OCI-LY3 (cell line): ENCODE results near the gene RRAD.

Experiments used
- H2AFZ ChIP-seq: fragments of 200-600, 300-600 bp; shearing (Covaris generic); 2 replicates; pipeline ENCODE4 v1.6.0; 2014; ENCODE audit warnings: antibody characterized with exemption, low read depth, low read length
- H3K27ac ChIP-seq: fragments of 200-600, 300-600 bp; sonication (generic); 2 replicates; pipeline ENCODE4 v1.5.1; 2014; ENCODE audit warnings: mild to moderate bottlenecking, low read length, moderate library complexity, mixed read lengths
- H3K27me3 ChIP-seq: fragments of 200-600, 300-600 bp; sonication (generic); 2 replicates; pipeline ENCODE4 v1.6.1; 2014; ENCODE audit warnings: low read depth, low read length, mixed read lengths
- H3K36me3 ChIP-seq: fragments of 200-600, 300-600 bp; sonication (generic); replicated peaks from 2 replicates; pipeline ENCODE3; 2014; ENCODE audit warnings: low read depth, low read length, mixed read lengths
- H3K4me1 ChIP-seq: fragments of 300-600, 200-600 bp; sonication (generic); 2 replicates; pipeline ENCODE4 v1.6.1; 2014; ENCODE audit warnings: low read length, mixed read lengths
- H3K4me2 ChIP-seq: fragments of 200-600, 300-600 bp; sonication (generic); 2 replicates; pipeline ENCODE4 v1.6.1; 2014; ENCODE audit warnings: low read length, mixed read lengths
- H3K4me3 ChIP-seq: fragments of 300-600, 200-600 bp; sonication (generic); 2 replicates; pipeline ENCODE4 v1.5.1; 2014; ENCODE audit warnings: antibody characterized with exemption, mild to moderate bottlenecking, low read length, moderate library complexity
- H3K79me2 ChIP-seq: fragments of 300-600, 200-600 bp; shearing (Covaris generic); 2 replicates; pipeline ENCODE4 v1.6.1; 2014; ENCODE audit warnings: mild to moderate bottlenecking, low read length, mixed read lengths
- H3K9ac ChIP-seq: fragments of 300-600, 200-600 bp; shearing (Covaris generic); 2 replicates; pipeline ENCODE4 v1.6.0; 2014; ENCODE audit warnings: mild to moderate bottlenecking, low read length, moderate library complexity
- H3K9me3 ChIP-seq: fragments of 200-600, 300-600 bp; shearing (Covaris generic); 2 replicates; pipeline ENCODE4 v1.6.1; 2014; ENCODE audit warnings: low read length, mixed read lengths; ENCODE audit not compliant: insufficient read depth
- H4K20me1 ChIP-seq: fragments of 200-600, 300-600 bp; sonication (generic); 2 replicates; pipeline ENCODE4 v1.6.1; 2016; ENCODE audit warnings: low read length, mixed read lengths; ENCODE audit not compliant: insufficient read depth
- CTCF ChIP-seq: fragments of 200-600, 300-600 bp; sonication (generic); IDR thresholded peaks from 2 replicates; pipeline ENCODE4 v1.5.1; 2014; ENCODE audit warnings: antibody characterized with exemption, low read length, low read depth
- EZH2phosphoT487 ChIP-seq: fragments of 200-600 bp; shearing (Covaris generic); IDR thresholded peaks from 2 replicates; pipeline ENCODE4 v1.6.1; 2018; ENCODE audit warnings: antibody characterized with exemption, mixed run types, low read depth

Gene RRAD

GRCh38 chr16:66882702-66883101 lies 42.6 kb downstream of the RRAD start:
- Histone ChIP-seq H3K27ac (no peak overlapping the region), H3K4me2 (no peak overlapping the region), H3K4me1 (peaks cover 18% of the 10 kb centered on the region), H3K9ac (no peak overlapping the region), H3K79me2 (peaks cover 21% of the 10 kb centered on the region), H2AFZ (no peak overlapping the region), H3K36me3 (peaks cover 29% of the 10 kb centered on the region), H4K20me1 (0 out of 2 replicates have a peak, but pooled peaks cover 7% of the 10 kb centered on the region), H3K27me3 (no peaks in the 10 kb centered on the region), H3K4me3 (no peak overlapping the region), H3K9me3 (no peaks in the 10 kb centered on the region)
- TF ChIP-seq CTCF (no peak), EZH2phosphoT487 (no peak)

GRCh38 chr16:66881964-66882508 lies 43.3 kb downstream of the RRAD start:
- H3K4me3 ChIP-seq, result peak overlapping the region; percentile 85
- H3K36me3 ChIP-seq, result peaks cover 24% of the 10 kb centered on the region
- no peaks in the 10 kb centered on the region for H3K27me3 ChIP-seq
- H3K27ac ChIP-seq, result no peak overlapping the region
- no peak overlapping the region for H2AFZ ChIP-seq
- H3K4me1 ChIP-seq, result peaks cover 18% of the 10 kb centered on the region
- H3K9ac ChIP-seq, result no peak overlapping the region
- peaks cover 21% of the 10 kb centered on the region for H3K79me2 ChIP-seq
- H3K9me3 ChIP-seq, result no peaks in the 10 kb centered on the region
- H4K20me1 ChIP-seq, result 0 out of 2 replicates have a peak, but pooled peaks cover 7% of the 10 kb centered on the region
- H3K4me2 ChIP-seq, result peak overlapping the region; percentile 81
- TF ChIP-seq CTCF (no peak), EZH2phosphoT487 (no peak)

- H3K36me3 ChIP-seq, result peaks cover 23% of the 10 kb centered on the region
- H3K27me3 ChIP-seq, result no peaks in the 10 kb centered on the region
- 0 out of 2 replicates have a peak, but pooled peaks cover 7% of the 10 kb centered on the region for H4K20me1 ChIP-seq
- peak overlapping the region; percentile 81 for H3K4me2 ChIP-seq
- no peak overlapping the region for H3K27ac ChIP-seq
- peak overlapping the region; percentile 85 for H3K4me3 ChIP-seq
- H2AFZ ChIP-seq, result no peak overlapping the region
- H3K9me3 ChIP-seq, result no peaks in the 10 kb centered on the region
- H3K9ac ChIP-seq, result peak overlapping the region; percentile 72
- H3K4me1 ChIP-seq, result peaks cover 18% of the 10 kb centered on the region
- peaks cover 21% of the 10 kb centered on the region for H3K79me2 ChIP-seq
- TF ChIP-seq EZH2phosphoT487, result no peak
- no peak for TF ChIP-seq CTCF
These were observed 43.8 kb downstream of the RRAD start for GRCh38 chr16:66881560-66881959.

GRCh38 chr16:66881014-66881417 lies 44.3 kb downstream of the RRAD start:
- H3K9me3 ChIP-seq, result no peaks in the 10 kb centered on the region
- no peak overlapping the region for H3K27ac ChIP-seq
- peak overlapping the region; percentile 85 for H3K4me3 ChIP-seq
- 0 out of 2 replicates have a peak, but pooled peaks cover 7% of the 10 kb centered on the region for H4K20me1 ChIP-seq
- TF ChIP-seq EZH2phosphoT487, result no peak
- no peak for TF ChIP-seq CTCF
- peaks cover 20% of the 10 kb centered on the region for H3K36me3 ChIP-seq
- peak overlapping the region; percentile 72 for H3K9ac ChIP-seq
- H3K4me1 ChIP-seq, result peaks cover 18% of the 10 kb centered on the region
- no peak overlapping the region; the same call in 1 of the 2 replicates for H2AFZ ChIP-seq
- no peaks in the 10 kb centered on the region for H3K27me3 ChIP-seq
- peaks cover 21% of the 10 kb centered on the region for H3K79me2 ChIP-seq
- peak overlapping the region; percentile 81 for H3K4me2 ChIP-seq
